Measurements from ENCODE around the gene KIFBP. TPM values are rescaled to one million over a fixed set of nuclear protein-coding genes. Genes with fewer than 3 reads are reported as not detected.
"Not testable (repeated sequence)": the region's sequence is repeated elsewhere in the genome, so short reads cannot be mapped to it uniquely, and the experiment has no call there.

KIFBP gene
- total and polyA plus RNA-seq, 2 of the 13 experiments (the other 11 are each of a cell fraction or from before 2014, with no cell fraction given) = 13.0 to 21.9 TPM

- CTCF ChIA-PET (ENCODE audit: low intra/inter-chr PET ratio, low total read pairs) = not testable (repeated sequence)
Measured at GRCh38 chr10:69040904-69041303, 52.3 kb downstream of the KIFBP start.

DNA sequence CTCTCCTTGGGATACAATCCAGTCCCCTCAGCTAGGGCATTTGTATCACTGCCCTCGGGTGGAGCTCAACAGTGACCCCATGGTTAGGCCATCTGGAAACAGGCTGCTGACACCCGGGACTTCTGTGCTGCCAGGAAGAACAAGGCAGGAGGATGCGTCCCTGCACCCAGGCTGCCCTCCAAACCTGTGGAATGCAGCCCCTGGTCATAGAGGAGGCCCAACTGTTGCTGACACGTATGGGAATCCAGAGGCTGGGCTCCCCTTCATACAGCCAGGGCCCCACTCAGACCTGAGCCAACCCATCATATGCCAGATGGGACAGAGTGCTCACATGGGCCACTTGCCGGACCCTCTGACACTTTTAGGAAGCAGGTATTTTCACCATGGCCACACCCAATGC is 53.8 kb downstream of the KIFBP start:
- Histone ChIP-seq H3K27ac (ENCODE audit: extremely low read length, insufficient read depth, low read length) (no peak overlapping the region), H3K27me3 (ENCODE audit: control insufficient read depth in 1 of 2, insufficient read depth in 2 of 2, low read length in 2 of 2) (peaks cover 0 to 9% of the 10 kb centered on the region in 2 experiments; a peak in 2 of 5 replicates), H3K4me2 (ENCODE audit: low read depth, low read length) (no peak overlapping the region), H3K9ac (ENCODE audit: insufficient read depth, low read depth, low read length) (no peak overlapping the region), H3K4me1 (ENCODE audit: insufficient read depth, low read length) (no peaks in the 10 kb centered on the region), H3K9me3 (ENCODE audit: low read length) (no peaks in the 10 kb centered on the region), H3K79me2 (ENCODE audit: insufficient read depth, low read length) (no peaks in the 10 kb centered on the region), H2AFZ (ENCODE audit: low read length) (no peak overlapping the region), H3K36me3 (replicated peaks in 1 of 2; ENCODE audit: control insufficient read depth in 1 of 2, insufficient read depth in 2 of 2, low read length in 2 of 2) (no peaks in the 10 kb centered on the region), H3K4me3 (replicated peaks in 1 of 3; ENCODE audit: insufficient read depth in 1 of 3, low read depth in 2 of 3, low read length in 3 of 3) (no peak overlapping the region), H4K20me1 (ENCODE audit: insufficient read depth, low read length) (no peaks in the 10 kb centered on the region)
- ChIA-PET POLR2A (no interaction called here), CTCF (ENCODE audit: low intra/inter-chr PET ratio, low total read pairs) (no interaction called here)
- intact Hi-C loops (cut with micrococcal nuclease; ENCODE audit: unreplicated experiment) (no loop called here), in situ Hi-C loops (cut with HindIII; ENCODE audit: extremely low pct_ligation_motif_present, low pct_unique_long_range_greater_than_20kb) (no loop called here)
- 100% methylated on average over 1 of the region's 5 CpGs for WGBS (ENCODE audit: low lambda C conversion rate)
- DNase-seq (ENCODE audit: low spot score) (no peak), ATAC-seq (peak; percentile 41), FAIRE-seq (no peak)
- no TSS peak for BruUV-seq (replicated peaks)
- TF ChIP-seq ZNF382 (CRISPR knock-in tag; IDR thresholded peaks at IDR 0.05; ENCODE audit: borderline replicate concordance) (no peak), RCOR2 (CRISPR knock-in tag; IDR thresholded peaks at IDR 0.05) (no peak), ZFAT (CRISPR knock-in tag; conservative IDR thresholded peaks at IDR 0.05) (no peak), ZSCAN12 (CRISPR knock-in tag; IDR thresholded peaks at IDR 0.05) (no peak), ZNF7 (CRISPR knock-in tag; IDR thresholded peaks at IDR 0.05) (no peak), RNF2 (conservative IDR thresholded peaks at IDR 0.05; ENCODE audit: low read depth) (no peak), HCFC1 (IDR thresholded peaks at IDR 0.05; ENCODE audit: low read depth, low read length) (no peak), ZNF451 (CRISPR knock-in tag; IDR thresholded peaks at IDR 0.05) (no peak), TGIF2 (CRISPR knock-in tag; IDR thresholded peaks at IDR 0.05) (no peak), HDAC1 (CRISPR knock-in tag; IDR thresholded peaks at IDR 0.05) (no peak), TBX2 (CRISPR knock-in tag; IDR thresholded peaks at IDR 0.05; ENCODE audit: borderline replicate concordance) (no peak), ATAD3A (CRISPR knock-in tag; IDR thresholded peaks at IDR 0.05) (no peak), TAF1 (CRISPR knock-in tag; IDR thresholded peaks at IDR 0.05) (no peak), HMG20A (CRISPR knock-in tag; IDR thresholded peaks at IDR 0.05; ENCODE audit: borderline replicate concordance) (no peak), SNAPC5 (CRISPR knock-in tag; IDR thresholded peaks at IDR 0.05; ENCODE audit: borderline replicate concordance) (no peak), RFXANK (CRISPR knock-in tag; IDR thresholded peaks at IDR 0.05) (no peak), LBX2 (CRISPR knock-in tag; IDR thresholded peaks at IDR 0.05; ENCODE audit: borderline replicate concordance) (no peak), CEBPZ (IDR thresholded peaks at IDR 0.05; ENCODE audit: low read length) (no peak)

More at GRCh38 chr10:69040904-69041303, 52.3 kb downstream of the KIFBP start:
- in situ Hi-C loops (cut with HindIII; ENCODE audit: extremely low pct_ligation_motif_present, low pct_unique_long_range_greater_than_20kb); H3K27ac ChIP-seq (ENCODE audit: extremely low read length, insufficient read depth, low read length); H3K9me3 ChIP-seq (ENCODE audit: low read length); H4K20me1 ChIP-seq (ENCODE audit: insufficient read depth, low read length); H3K9ac ChIP-seq (ENCODE audit: insufficient read depth, low read depth, low read length); FAIRE-seq; intact Hi-C loops (cut with micrococcal nuclease; ENCODE audit: unreplicated experiment); H3K36me3 ChIP-seq (replicated peaks in 1 of 2; ENCODE audit: control insufficient read depth in 1 of 2, insufficient read depth in 2 of 2, low read length in 2 of 2); POLR2A ChIA-PET; BruUV-seq (replicated peaks); H3K4me3 ChIP-seq (replicated peaks in 1 of 3; ENCODE audit: insufficient read depth in 1 of 3, low read depth in 2 of 3, low read length in 3 of 3); H3K79me2 ChIP-seq (ENCODE audit: insufficient read depth, low read length); H3K4me2 ChIP-seq (ENCODE audit: low read depth, low read length); H3K27me3 ChIP-seq (ENCODE audit: control insufficient read depth in 1 of 2, insufficient read depth in 2 of 2, low read length in 2 of 2); H2AFZ ChIP-seq (ENCODE audit: low read length); DNase-seq (ENCODE audit: low spot score); ATAC-seq; H3K4me1 ChIP-seq (ENCODE audit: insufficient read depth, low read length): not testable (repeated sequence)
- WGBS (ENCODE audit: low lambda C conversion rate) = 46% methylated on average over 5 of the region's 5 CpGs
- peak; percentile 51 for TF ChIP-seq ZNF121 (CRISPR knock-in tag; IDR thresholded peaks at IDR 0.05)
